ENCODE results near the gene CACNA2D2. TPM values are rescaled to one million over a fixed set of nuclear protein-coding genes. Genes with fewer than 3 reads are reported as not detected.

Gene CACNA2D2
- total and polyA plus RNA-seq, 2 of the 8 experiments (the other 6 are each of a cell fraction or from before 2014, with no cell fraction given), result 14.1 to 25.0 TPM

- peaks cover 0 to 3% (median 0%) of the 10 kb centered on the region in 4 experiments; a peak in 2 of 7 replicates for H3K27me3 ChIP-seq (replicated peaks in 1 of 4; ENCODE audit: control insufficient read depth in 3 of 4, extremely low read depth in 1 of 4, insufficient read depth in 3 of 4, low read length in 3 of 4)
- H3K18ac ChIP-seq (ENCODE audit: extremely low read depth, low read length), result no peak overlapping the region; the same call in 1 of the 2 replicates
- H2AK5ac ChIP-seq (ENCODE audit: low read depth, low read length), result 0 out of 2 replicates have a peak overlapping the region, but pooled peaks have one; percentile 24
- peaks cover 4% of the 10 kb centered on the region in 2 experiments for H4K20me1 ChIP-seq (replicated peaks in 1 of 2; ENCODE audit: control insufficient read depth in 1 of 2, insufficient read depth in 2 of 2, low read length in 2 of 2)
- H3K79me1 ChIP-seq (ENCODE audit: low read depth, low read length), result no peaks in the 10 kb centered on the region
- H2BK20ac ChIP-seq (ENCODE audit: low read length), result no peak overlapping the region
- no peak overlapping the region; the same call in 1 of the 2 replicates for H2BK5ac ChIP-seq (ENCODE audit: low read depth, low read length)
- peaks cover 0 to 15% (median 10%) of the 10 kb centered on the region in 4 experiments; a peak in 6 of 7 replicates for H3K4me1 ChIP-seq (replicated peaks in 1 of 4; ENCODE audit: control insufficient read depth in 3 of 4, insufficient read depth in 4 of 4, low read length in 3 of 4)
- POLR2A ChIA-PET (ENCODE audit: partially characterized antibody), result interaction anchor here (2.1 kb wide), 1 partner anchor 12 kb away, joined by 7 read pairs; no protein-coding TSS in a partner anchor
- H4K5ac ChIP-seq (ENCODE audit: insufficient read length, low read depth, low read length), result no peak overlapping the region
- H3K4ac ChIP-seq (replicated peaks; ENCODE audit: insufficient read length, low read depth, low read length), result no peak overlapping the region
- H2BK15ac ChIP-seq (ENCODE audit: low read length), result peak overlapping the region; percentile 81; the same call in 1 of the 2 replicates
- FAIRE-seq, result no peak
- H4K8ac ChIP-seq (ENCODE audit: extremely low read depth, insufficient read depth, low read length), result peak overlapping the region; percentile 31; the same call in 1 of the 2 replicates
- H3K23me2 ChIP-seq (ENCODE audit: low read depth, low read length), result no peaks in the 10 kb centered on the region
- no peak overlapping the region for H3K14ac ChIP-seq (ENCODE audit: insufficient read length)
- H4K91ac ChIP-seq (replicated peaks; ENCODE audit: insufficient read length, low read length), result no peak overlapping the region
- H3K79me2 ChIP-seq (ENCODE audit: control insufficient read depth in 1 of 2, insufficient read depth in 2 of 2, low read length in 2 of 2), result no peaks in the 10 kb centered on the region
- CTCF ChIA-PET (ENCODE audit: partially characterized antibody), result interaction anchor here (0.9 to 1.6 kb wide), 8 partner anchors 9 to 164 kb away, joined by 3 to 6 read pairs (median 4); partner anchors contain the start of genes CYB561D2 and NPRL2
- TF ChIP-seq FOSL1 (IDR thresholded peaks at IDR 0.05; ENCODE audit: insufficient read depth, low read depth, low read length) (no peak), SIN3A (conservative IDR thresholded peaks at IDR 0.05 in 1 of 2, IDR thresholded peaks at IDR 0.05 in 1 of 2; ENCODE audit: low read depth in 1 of 2, low read length in 2 of 2) (no peak), YY1 (IDR thresholded peaks at IDR 0.05; ENCODE audit: low read depth, low read length) (no peak)
- no peak overlapping the region for H3K56ac ChIP-seq (replicated peaks; ENCODE audit: insufficient read length, low read depth, low read length)
- DNase-seq (ENCODE audit: low read depth in 1 of 2, low spot score in 2 of 2), result no peak
- no peak overlapping the region for H2BK120ac ChIP-seq (replicated peaks; ENCODE audit: low read depth, low read length)
- no peak overlapping the region for H3K4me3 ChIP-seq (ENCODE audit: extremely low read depth in 1 of 4, insufficient read depth in 2 of 4, low read depth in 3 of 4, low read length in 4 of 4)
- no peak overlapping the region for H2AFZ ChIP-seq (ENCODE audit: low read length)
- peak overlapping the region; percentile 87; the same call in 1 of the 2 replicates for H2BK12ac ChIP-seq (ENCODE audit: low read depth, low read length)
- H3K27ac ChIP-seq (ENCODE audit: low read depth, low read length), result no peak overlapping the region
- H3K9me3 ChIP-seq (ENCODE audit: insufficient read depth in 2 of 2, low read depth in 1 of 2, low read length in 1 of 2), result no peaks in the 10 kb centered on the region
- no peak overlapping the region for H3K23ac ChIP-seq (ENCODE audit: insufficient read length)
- WGBS, 2 experiments (ENCODE audit: extremely low coverage in 1 of 2, insufficient coverage in 1 of 2, insufficient read length in 1 of 2, insufficient replicate concordance in 2 of 2, low coverage in 1 of 2, low lambda C conversion rate in 2 of 2, missing lambda C conversion rate in 1 of 2), result 83% methylated on average over 17 of the region's 17 CpGs; no CpG with 5 or more reads in 1 of the 2 experiments
- H3K9ac ChIP-seq (replicated peaks in 1 of 4; ENCODE audit: extremely low read depth in 1 of 4, low read depth in 3 of 4, low read length in 3 of 4), result no peak overlapping the region
- H3K4me2 ChIP-seq (ENCODE audit: insufficient read depth in 1 of 2, low read depth in 2 of 2, low read length in 2 of 2), result no peak overlapping the region
- no peaks in the 10 kb centered on the region for H3K36me3 ChIP-seq (ENCODE audit: control insufficient read depth in 2 of 4, insufficient read depth in 4 of 4, low read length in 3 of 4)
Observed at GRCh38 chr3:50378757-50379156, 124.7 kb downstream of the CACNA2D2 start.

All from H1 (cell line).